GM12878 (cell line): Measurements from ENCODE around the gene ZNF213. TPM values are rescaled to one million over a fixed set of nuclear protein-coding genes. Genes with fewer than 3 reads are reported as not detected.

Source experiments
- NKRF ChIP-seq: fragments of 450-650 bp; conservative IDR thresholded peaks from 2 replicates; pipeline ENCODE4 v1.6.1; 2017; ENCODE audit warnings: mild to moderate bottlenecking, moderate library complexity
- RAD51 ChIP-seq: fragments of 450-650 bp; IDR thresholded peaks from 2 replicates; pipeline ENCODE4 v1.6.1; 2016; ENCODE audit warnings: moderate library complexity, mild to moderate bottlenecking, inconsistent platforms
- RB1 ChIP-seq: fragments of 450-650 bp; formaldehyde crosslinking; IDR thresholded peaks from 2 replicates; pipeline ENCODE4 v1.6.1; 2017; ENCODE audit warnings: mild to moderate bottlenecking, borderline replicate concordance
- polyA plus RNA-seq, 11 experiments: library from polyadenylated mRNA; depleted of rRNA in 4 of 11; unstranded in 6 of 11; stranded (reverse) in 5 of 11; fragments of >200 nt; fragmentation: Nextera tagmentation in 4 of 11; fragmentation: Illumina TruSeq in 1 of 11; extraction: Ambion mirVana in 4 of 11; extraction: Trizol in 1 of 11; gene quantifications; 1 replicate in 1 of 11; 2 replicates in 10 of 11; pipeline versions ENCODE4 v1.2.1 to v1.2.3, GENCODE V29; 2011 to 2016; ENCODE audit warnings: inconsistent platforms in 2 of 11, missing spikeins in 2 of 11, low read depth in 1 of 11
- total RNA-seq, 4 experiments: library from RNA; depleted of rRNA in 3 of 4; stranded (reverse); fragments of >200 nt in 3 of 4; fragmentation: Illumina TruSeq in 1 of 4; extraction: Trizol in 1 of 4; gene quantifications; 2 replicates each; pipeline versions ENCODE4 v1.2.1 to v1.2.3, GENCODE V29; 2013 to 2021
- TF ChIP-seq, protein P1 (sequence below): IDR thresholded peaks from 2 replicates; pipeline ENCODE4 v1.6.1; 2012; ENCODE audit warnings: mild to moderate bottlenecking, low read depth, low read length

The ZNF213 gene
- total and polyA plus RNA-seq, 10 of the 15 experiments (the other 5 are each of a cell fraction or from before 2014, with no cell fraction given): 0.53 to 9.4 (median 1.1) TPM

DNA sequence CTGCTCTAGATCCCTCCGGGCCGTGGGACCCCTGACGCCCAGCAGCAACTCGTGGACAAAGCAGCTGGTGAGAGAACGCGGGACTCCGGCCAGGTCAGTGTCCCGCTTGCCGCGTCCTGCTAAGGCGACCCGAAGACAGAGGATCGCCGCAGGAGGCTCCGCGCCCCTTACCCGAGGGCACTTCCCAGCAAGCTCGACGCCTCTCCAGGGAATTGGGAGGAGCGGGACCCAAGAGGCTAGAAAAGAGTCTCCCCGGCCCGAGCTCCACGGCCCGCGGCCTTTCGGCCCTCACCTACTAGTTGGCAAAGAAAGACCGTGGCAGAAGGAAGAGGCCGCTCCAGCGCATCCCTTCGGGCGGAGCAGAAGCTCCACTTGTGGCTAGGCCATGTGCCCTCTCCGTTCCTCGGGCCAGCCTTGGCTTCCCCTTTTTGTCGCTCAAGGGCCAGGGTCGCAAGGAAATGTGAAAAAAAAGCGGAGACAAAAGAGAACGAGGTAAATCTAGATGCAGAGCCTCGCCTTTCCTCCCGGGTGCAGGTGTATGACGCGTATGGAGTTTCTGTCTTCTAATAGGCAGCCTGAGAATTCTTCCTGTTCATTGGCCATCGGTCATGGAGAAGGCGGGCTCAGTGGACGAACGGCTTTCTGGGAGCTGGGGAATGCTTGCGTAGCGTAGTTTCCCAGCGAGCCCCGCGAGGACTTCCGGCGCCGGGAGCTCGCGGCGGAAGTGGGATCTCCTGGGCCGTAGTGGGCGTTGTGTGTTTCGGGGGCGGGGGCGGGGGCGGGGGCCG, at the start of gene ZNF213 (continued):
- TF ChIP-seq, protein P1, sequence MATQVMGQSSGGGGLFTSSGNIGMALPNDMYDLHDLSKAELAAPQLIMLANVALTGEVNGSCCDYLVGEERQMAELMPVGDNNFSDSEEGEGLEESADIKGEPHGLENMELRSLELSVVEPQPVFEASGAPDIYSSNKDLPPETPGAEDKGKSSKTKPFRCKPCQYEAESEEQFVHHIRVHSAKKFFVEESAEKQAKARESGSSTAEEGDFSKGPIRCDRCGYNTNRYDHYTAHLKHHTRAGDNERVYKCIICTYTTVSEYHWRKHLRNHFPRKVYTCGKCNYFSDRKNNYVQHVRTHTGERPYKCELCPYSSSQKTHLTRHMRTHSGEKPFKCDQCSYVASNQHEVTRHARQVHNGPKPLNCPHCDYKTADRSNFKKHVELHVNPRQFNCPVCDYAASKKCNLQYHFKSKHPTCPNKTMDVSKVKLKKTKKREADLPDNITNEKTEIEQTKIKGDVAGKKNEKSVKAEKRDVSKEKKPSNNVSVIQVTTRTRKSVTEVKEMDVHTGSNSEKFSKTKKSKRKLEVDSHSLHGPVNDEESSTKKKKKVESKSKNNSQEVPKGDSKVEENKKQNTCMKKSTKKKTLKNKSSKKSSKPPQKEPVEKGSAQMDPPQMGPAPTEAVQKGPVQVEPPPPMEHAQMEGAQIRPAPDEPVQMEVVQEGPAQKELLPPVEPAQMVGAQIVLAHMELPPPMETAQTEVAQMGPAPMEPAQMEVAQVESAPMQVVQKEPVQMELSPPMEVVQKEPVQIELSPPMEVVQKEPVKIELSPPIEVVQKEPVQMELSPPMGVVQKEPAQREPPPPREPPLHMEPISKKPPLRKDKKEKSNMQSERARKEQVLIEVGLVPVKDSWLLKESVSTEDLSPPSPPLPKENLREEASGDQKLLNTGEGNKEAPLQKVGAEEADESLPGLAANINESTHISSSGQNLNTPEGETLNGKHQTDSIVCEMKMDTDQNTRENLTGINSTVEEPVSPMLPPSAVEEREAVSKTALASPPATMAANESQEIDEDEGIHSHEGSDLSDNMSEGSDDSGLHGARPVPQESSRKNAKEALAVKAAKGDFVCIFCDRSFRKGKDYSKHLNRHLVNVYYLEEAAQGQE: no peak
- TF ChIP-seq NKRF: peak; percentile 73
- no peak for TF ChIP-seq RAD51
- TF ChIP-seq RB1: peak; percentile 78; the same call in 1 of the 2 replicates
- TF ChIP-seq, all 136 proteins: peak for 41
